HepG2 (cell line): ENCODE measurements around the gene C19orf47. TPM values are rescaled to one million over a fixed set of nuclear protein-coding genes. Genes with fewer than 3 reads are reported as not detected.

Experiments used
- ATF7 ChIP-seq, 2 experiments: fragments of 450-650 bp in 1 of 2; sonication (generic) in 1 of 2; formaldehyde crosslinking in 1 of 2; IDR thresholded peaks; 2 replicates each; pipeline versions ENCODE4 v1.4.0 to v1.6.1; 2016 to 2020; ENCODE audit warnings: antibody characterized with exemption in 1 of 2, mild to moderate bottlenecking in 1 of 2, missing genetic modification reagents in 1 of 2
- CCAR2 ChIP-seq: fragments of 200-400 bp; formaldehyde crosslinking; optimal IDR thresholded peaks from 2 replicates; pipeline ENCODE3; 2018; ENCODE audit warnings: low read depth, mild to moderate bottlenecking, low read length, moderate library complexity
- DDIT3 ChIP-seq: sonication (generic); formaldehyde crosslinking; IDR thresholded peaks from 2 replicates; pipeline ENCODE4 v1.4.0; 2020; ENCODE audit warnings: mild to moderate bottlenecking, missing genetic modification reagents
- ETV6 ChIP-seq: sonication (generic); formaldehyde crosslinking; conservative IDR thresholded peaks from 2 replicates; pipeline ENCODE4 v1.4.0; 2020; ENCODE audit warnings: missing genetic modification reagents
- HIVEP1 ChIP-seq: sonication (generic); formaldehyde crosslinking; IDR thresholded peaks from 2 replicates; pipeline ENCODE4 v1.4.0; 2020; ENCODE audit warnings: mild to moderate bottlenecking, missing genetic modification reagents
- ISX ChIP-seq: sonication (generic); formaldehyde crosslinking; conservative IDR thresholded peaks from 2 replicates; pipeline ENCODE4 v1.5.0; 2020; ENCODE audit warnings: missing genetic modification reagents
- JDP2 ChIP-seq: sonication (generic); formaldehyde crosslinking; IDR thresholded peaks from 2 replicates; pipeline ENCODE4 v1.8.1; 2022; ENCODE audit warnings: missing genetic modification reagents, borderline replicate concordance
- KMT2A ChIP-seq: sonication (generic); formaldehyde crosslinking; IDR thresholded peaks from 2 replicates; pipeline ENCODE4 v1.4.0; 2020; ENCODE audit warnings: missing genetic modification reagents
- MAZ ChIP-seq, 2 experiments: sonication (generic) in 1 of 2; formaldehyde crosslinking in 1 of 2; IDR thresholded peaks; 2 replicates each; pipeline versions ENCODE4 v1.5.0 to v1.6.1; 2012 to 2020; ENCODE audit warnings: low read depth in 2 of 2, mild to moderate bottlenecking in 2 of 2, borderline replicate concordance in 1 of 2, improper control_type of control experiment in 1 of 2, low read length in 1 of 2, missing genetic modification reagents in 1 of 2, moderate library complexity in 1 of 2
- MED13 ChIP-seq: sonication (generic); formaldehyde crosslinking; IDR thresholded peaks from 2 replicates; pipeline ENCODE4 v1.5.0; 2020; ENCODE audit warnings: missing genetic modification reagents
- PITX1 ChIP-seq: sonication (generic); formaldehyde crosslinking; IDR thresholded peaks from 2 replicates; pipeline ENCODE4 v1.5.1; 2020; ENCODE audit warnings: mild to moderate bottlenecking, missing genetic modification reagents
- POGK ChIP-seq: sonication (generic); formaldehyde crosslinking; conservative IDR thresholded peaks from 2 replicates; pipeline ENCODE4 v1.8.0; 2022; ENCODE audit warnings: mild to moderate bottlenecking, moderate library complexity, missing genetic modification reagents
- PRDM10 ChIP-seq: sonication (generic); formaldehyde crosslinking; IDR thresholded peaks from 2 replicates; pipeline ENCODE4 v1.4.0; 2020; ENCODE audit warnings: low read depth, missing genetic modification reagents
- RAD21 ChIP-seq: fragments of 450-650 bp; formaldehyde crosslinking; IDR thresholded peaks from 2 replicates; pipeline ENCODE4 v1.5.0; 2020; ENCODE audit warnings: mild to moderate bottlenecking
- THAP11 ChIP-seq: IDR thresholded peaks from 2 replicates; pipeline ENCODE4 v1.6.1; 2016; ENCODE audit warnings: missing biosample characterization, missing genetic modification reagents
- TRIM24 ChIP-seq: sonication (generic); formaldehyde crosslinking; IDR thresholded peaks from 2 replicates; pipeline ENCODE4 v1.8.0; 2022; ENCODE audit warnings: mild to moderate bottlenecking, missing genetic modification reagents
- ZFP41 ChIP-seq: sonication (generic); formaldehyde crosslinking; IDR thresholded peaks from 2 replicates; pipeline ENCODE4 v1.4.0; 2020; ENCODE audit warnings: mild to moderate bottlenecking, missing genetic modification reagents, borderline replicate concordance
- ZNF501 ChIP-seq: sonication (generic); formaldehyde crosslinking; IDR thresholded peaks from 2 replicates; pipeline ENCODE4 v1.5.1; 2020; ENCODE audit warnings: mild to moderate bottlenecking, moderate library complexity, missing genetic modification reagents
- ZNF550 ChIP-seq: sonication (generic); formaldehyde crosslinking; IDR thresholded peaks from 2 replicates; pipeline ENCODE4 v1.4.0; 2020; ENCODE audit warnings: mild to moderate bottlenecking, missing genetic modification reagents, borderline replicate concordance
- ZNF770 ChIP-seq: sonication (generic); formaldehyde crosslinking; IDR thresholded peaks from 2 replicates; pipeline ENCODE4 v1.5.0; 2020; ENCODE audit warnings: mild to moderate bottlenecking, missing genetic modification reagents
- polyA plus RNA-seq, 8 experiments: library from polyadenylated mRNA; depleted of rRNA in 3 of 8; stranded (reverse) in 7 of 8; unstranded in 1 of 8; fragments of >200 nt; fragmentation: Illumina TruSeq in 4 of 8; extraction: Trizol in 4 of 8; gene quantifications; 2 replicates each; pipeline versions ENCODE4 v1.2.1 to v1.2.3, GENCODE V29; 2011 to 2016; ENCODE audit warnings: low read depth in 4 of 8, missing spikeins in 1 of 8, mixed read lengths in 1 of 8; ENCODE audit not compliant: insufficient read depth in 1 of 8
- total RNA-seq, 5 experiments: library from RNA; depleted of rRNA; stranded (reverse); fragments of >200 nt; fragmentation: Illumina TruSeq; extraction: Trizol; gene quantifications; 2 replicates each; pipeline ENCODE4 v1.2.3, GENCODE V29; 2016; ENCODE audit warnings: low read depth in 1 of 5

The C19orf47 gene
- total and polyA plus RNA-seq, 2 of the 13 experiments (the other 11 are each of a cell fraction or from before 2014, with no cell fraction given), result 8.1 to 10.6 TPM

DNA sequence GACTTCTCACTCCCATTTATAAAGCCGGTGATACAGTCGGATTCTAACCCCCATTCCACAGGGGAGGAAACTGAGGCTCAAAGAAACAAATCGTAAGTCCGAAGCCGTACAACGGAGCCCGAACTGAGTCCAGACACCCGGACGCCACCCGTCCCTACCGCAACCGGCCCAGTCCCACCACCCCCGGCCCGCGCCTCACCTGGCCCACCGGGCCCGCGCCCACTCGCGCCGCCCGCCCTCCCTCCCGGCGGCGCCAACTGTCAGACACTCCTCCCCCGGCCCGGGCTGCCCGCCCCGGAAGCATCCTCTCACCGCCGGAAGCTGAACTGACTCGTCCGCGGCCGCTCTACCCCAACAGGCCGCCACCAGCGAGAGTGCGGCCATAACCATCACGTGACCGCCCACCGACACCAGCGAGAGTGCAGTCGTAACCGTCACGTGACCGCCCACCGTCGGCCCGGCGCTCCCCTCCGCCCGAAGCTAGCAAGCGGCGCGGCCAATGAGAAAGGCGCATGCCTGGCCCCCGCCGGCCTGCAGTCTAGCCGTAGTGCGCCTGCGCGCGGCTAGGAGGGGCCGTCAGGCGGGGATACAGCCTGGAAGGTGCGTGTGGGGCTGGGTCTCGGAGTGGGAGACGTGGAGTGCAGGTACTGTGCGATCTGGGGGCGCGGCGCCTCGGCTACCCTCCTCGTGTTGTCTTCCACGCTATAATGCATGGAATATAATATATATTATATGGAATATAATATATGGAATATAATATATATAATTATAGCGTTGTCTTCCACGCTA is at the start of gene C19orf47, which contains the start of gene PLD3 (continued):
- TF ChIP-seq JDP2 (CRISPR knock-in tag) (no peak), HIVEP1 (CRISPR knock-in tag) (no peak), ZNF770 (CRISPR knock-in tag) (no peak; the same call in 1 of the 2 replicates), KMT2A (peak; percentile 81), RAD21 (CRISPR knock-in tag) (peak; percentile 51; the same call in 1 of the 2 replicates), THAP11 (CRISPR knock-in tag) (peak; percentile 95), CCAR2 (no peak), ISX (no peak), ATF7 (IDR thresholded peaks at IDR 0.05) (no peak), ATF7 (CRISPR knock-in tag; IDR thresholded peaks at IDR 0.05) (0 out of 2 replicates have a peak, but pooled peaks have one; percentile 33), MAZ (IDR thresholded peaks at IDR 0.05; ENCODE audit: borderline replicate concordance, low read depth, low read length) (peak; percentile 81; the same call in 1 of the 2 replicates), MAZ (CRISPR knock-in tag; IDR thresholded peaks at IDR 0.05; ENCODE audit: low read depth) (peak; percentile 84), PRDM10 (peak; percentile 67; the same call in 1 of the 2 replicates), TRIM24 (CRISPR knock-in tag) (no peak), MED13 (CRISPR knock-in tag) (no peak), DDIT3 (CRISPR knock-in tag) (no peak), ZFP41 (CRISPR knock-in tag) (no peak), ETV6 (CRISPR knock-in tag) (no peak), POGK (CRISPR knock-in tag) (peak; percentile 83), PITX1 (CRISPR knock-in tag) (0 out of 2 replicates have a peak, but pooled peaks have one; percentile 14), ZNF550 (no peak), ZNF501 (CRISPR knock-in tag) (peak; percentile 66; the same call in 1 of the 2 replicates)
